ENCODE measurements around the gene IQCM.

GRCh38 chr4:149512501-149512900 is 303.1 kb downstream of the IQCM start:
- no peak for TF ChIP-seq CTCF (IDR thresholded peaks at IDR 0.05; ENCODE audit: insufficient read depth, low read length)
- TF ChIP-seq REST (IDR thresholded peaks at IDR 0.05; ENCODE audit: insufficient replicate concordance, low read depth): no peak
- no peak for TF ChIP-seq POLR2AphosphoS5 (IDR thresholded peaks at IDR 0.05; ENCODE audit: low read depth)
- TF ChIP-seq GABPA (IDR thresholded peaks at IDR 0.05; ENCODE audit: low read depth): no peak
- no peak for TF ChIP-seq SPI1 (IDR thresholded peaks at IDR 0.05; ENCODE audit: borderline replicate concordance, low read depth)

All from HL-60 (cell line).